H1 (cell line): Measurements from ENCODE around the gene NR4A2. TPM values are rescaled to one million over a fixed set of nuclear protein-coding genes. Genes with fewer than 3 reads are reported as not detected.

ENCODE experiments used
- CTCF ChIA-PET: fragments of 300-600 bp; sonication (Branson Sonifier 250); formaldehyde crosslinking; loops from one replicate; lab custom pipeline; 2021; ENCODE audit not compliant: partially characterized antibody; lab: Charles Lee
- POLR2A ChIA-PET: fragments of 300-600 bp; sonication (Branson Sonifier 250); formaldehyde crosslinking; loops from one replicate; lab custom pipeline; 2021; ENCODE audit warnings: inconsistent platforms; ENCODE audit not compliant: partially characterized antibody; lab: Charles Lee
- DNase-seq, 2 experiments: peaks; one replicate each; pipeline versions ENCODE4 v3.0.0 to v3.0.0-alpha.2; 2010 to 2022; ENCODE audit warnings: low spot score in 2 of 2, low read depth in 1 of 2, mixed read lengths in 1 of 2
- FAIRE-seq: peaks from 2 replicates; lab custom pipeline; 2011; peaks lifted over from hg19 to GRCh38; lab: Jason Lieb, UNC
- H2AFZ ChIP-seq: 2 replicates; pipeline ENCODE4 v1.8.1; 2012; ENCODE audit warnings: low read length, inconsistent platforms
- H2AK5ac ChIP-seq: 2 replicates; pipeline ENCODE4 v1.6.1; 2013; ENCODE audit warnings: low read depth, low read length
- H2BK120ac ChIP-seq: replicated peaks from 2 replicates; pipeline ENCODE3; 2013; ENCODE audit warnings: low read depth, low read length, inconsistent platforms
- H2BK12ac ChIP-seq: 2 replicates; pipeline ENCODE4 v1.6.1; 2013; ENCODE audit warnings: low read depth, low read length
- H2BK15ac ChIP-seq: 2 replicates; pipeline ENCODE4 v1.6.1; 2013; ENCODE audit warnings: low read length
- H2BK20ac ChIP-seq: 2 replicates; pipeline ENCODE4 v1.6.1; 2013; ENCODE audit warnings: low read length
- H2BK5ac ChIP-seq: 2 replicates; pipeline ENCODE4 v1.6.1; 2013; ENCODE audit warnings: low read depth, low read length
- H3K14ac ChIP-seq: 2 replicates; pipeline ENCODE4 v1.6.1; 2013; ENCODE audit warnings: inconsistent platforms; ENCODE audit not compliant: insufficient read length
- H3K18ac ChIP-seq: 2 replicates; pipeline ENCODE4 v1.6.1; 2013; ENCODE audit warnings: low read length; ENCODE audit errors: extremely low read depth
- H3K23ac ChIP-seq: 2 replicates; pipeline ENCODE4 v1.6.1; 2013; ENCODE audit warnings: inconsistent platforms; ENCODE audit not compliant: insufficient read length
- H3K23me2 ChIP-seq: 2 replicates; pipeline ENCODE4 v1.6.1; 2013; ENCODE audit warnings: low read depth, low read length
- H3K27ac ChIP-seq: 2 replicates; pipeline ENCODE4 v1.6.1; 2011; ENCODE audit warnings: low read depth, low read length, inconsistent platforms
- H3K27me3 ChIP-seq, 4 experiments: replicated peaks in 1 of 4; 1 replicate in 1 of 4; 2 replicates in 3 of 4; pipeline versions ENCODE4 v1.6.1 to v1.8.1; 2011 to 2013; ENCODE audit warnings: low read length in 3 of 4, mild to moderate bottlenecking in 3 of 4, inconsistent platforms in 2 of 4, mixed read lengths in 2 of 4, moderate library complexity in 1 of 4; ENCODE audit not compliant: control insufficient read depth in 3 of 4, insufficient read depth in 3 of 4; ENCODE audit errors: extremely low read depth in 1 of 4
- H3K36me3 ChIP-seq, 4 experiments: 2 replicates each; pipeline versions ENCODE4 v1.6.1 to v1.8.1; 2011 to 2013; ENCODE audit warnings: mild to moderate bottlenecking in 4 of 4, low read length in 3 of 4, moderate library complexity in 2 of 4, control low read depth in 1 of 4, inconsistent platforms in 1 of 4; ENCODE audit not compliant: insufficient read depth in 4 of 4, control insufficient read depth in 2 of 4
- H3K4ac ChIP-seq: replicated peaks from 2 replicates; pipeline ENCODE3; 2013; ENCODE audit warnings: low read length, low read depth, mixed read lengths, inconsistent platforms; ENCODE audit not compliant: insufficient read length
- H3K4me1 ChIP-seq, 4 experiments: replicated peaks in 1 of 4; 1 replicate in 1 of 4; 2 replicates in 3 of 4; pipeline versions ENCODE4 v1.6.1 to v1.8.1; 2011 to 2013; ENCODE audit warnings: low read length in 3 of 4, inconsistent platforms in 2 of 4, mixed read lengths in 1 of 4; ENCODE audit not compliant: insufficient read depth in 4 of 4, control insufficient read depth in 3 of 4
- H3K4me2 ChIP-seq, 2 experiments: 2 replicates each; pipeline versions ENCODE4 v1.6.1 to v1.8.1; 2011 to 2013; ENCODE audit warnings: low read depth in 2 of 2, low read length in 2 of 2, control low read depth in 1 of 2, inconsistent platforms in 1 of 2, mild to moderate bottlenecking in 1 of 2; ENCODE audit not compliant: insufficient read depth in 1 of 2
- H3K4me3 ChIP-seq, 4 experiments: fragments of 200-600, 300-600 bp in 1 of 4; sonication (generic), shearing (Covaris generic), sonication (Bioruptor Twin) in 1 of 4; 2 replicates each; pipeline versions ENCODE4 v1.5.1 to v1.8.1; 2011 to 2016; ENCODE audit warnings: low read length in 4 of 4, low read depth in 3 of 4, control low read depth in 2 of 4, inconsistent platforms in 2 of 4, mild to moderate bottlenecking in 2 of 4, mixed read lengths in 1 of 4, moderate library complexity in 1 of 4; ENCODE audit not compliant: insufficient read depth in 2 of 4; ENCODE audit errors: extremely low read depth in 1 of 4
- H3K56ac ChIP-seq: replicated peaks from 2 replicates; pipeline ENCODE3; 2013; ENCODE audit warnings: low read depth, mild to moderate bottlenecking, mixed read lengths, low read length, inconsistent platforms; ENCODE audit not compliant: insufficient read length
- H3K79me1 ChIP-seq: 2 replicates; pipeline ENCODE4 v1.6.1; 2013; ENCODE audit warnings: low read depth, low read length, control low read depth
- H3K79me2 ChIP-seq, 2 experiments: 2 replicates each; pipeline versions ENCODE4 v1.6.1 to v1.8.1; 2012 to 2013; ENCODE audit warnings: low read length in 2 of 2, mild to moderate bottlenecking in 2 of 2, inconsistent platforms in 1 of 2; ENCODE audit not compliant: insufficient read depth in 2 of 2, control insufficient read depth in 1 of 2
- H3K9ac ChIP-seq, 4 experiments: replicated peaks in 1 of 4; 1 replicate in 1 of 4; 2 replicates in 3 of 4; pipeline versions ENCODE4 v1.6.1 to v1.8.1; 2011 to 2013; ENCODE audit warnings: low read depth in 3 of 4, low read length in 3 of 4, control low read depth in 2 of 4, mild to moderate bottlenecking in 2 of 4, moderate library complexity in 2 of 4, inconsistent platforms in 1 of 4; ENCODE audit errors: extremely low read depth in 1 of 4
- H3K9me3 ChIP-seq, 2 experiments: 2 replicates each; pipeline versions ENCODE4 v1.6.1 to v1.8.1; 2012 to 2013; ENCODE audit warnings: mild to moderate bottlenecking in 2 of 2, moderate library complexity in 2 of 2, control low read depth in 1 of 2, inconsistent platforms in 1 of 2, low read depth in 1 of 2, low read length in 1 of 2, mixed read lengths in 1 of 2; ENCODE audit not compliant: insufficient read depth in 2 of 2
- H4K20me1 ChIP-seq, 2 experiments: replicated peaks in 1 of 2; 2 replicates each; pipeline versions ENCODE3 to v1.8.1; 2011 to 2013; ENCODE audit warnings: inconsistent platforms in 2 of 2, low read length in 2 of 2, mild to moderate bottlenecking in 1 of 2; ENCODE audit not compliant: insufficient read depth in 2 of 2, control insufficient read depth in 1 of 2
- H4K5ac ChIP-seq: 2 replicates; pipeline ENCODE4 v1.6.1; 2013; ENCODE audit warnings: low read length, low read depth, mixed read lengths, inconsistent platforms; ENCODE audit not compliant: insufficient read length
- H4K8ac ChIP-seq: 2 replicates; pipeline ENCODE4 v1.8.0; 2013; ENCODE audit warnings: mild to moderate bottlenecking, moderate library complexity, low read length, inconsistent platforms; ENCODE audit not compliant: insufficient read depth; ENCODE audit errors: extremely low read depth
- H4K91ac ChIP-seq: replicated peaks from 2 replicates; pipeline ENCODE3; 2013; ENCODE audit warnings: low read length, mixed read lengths, inconsistent platforms; ENCODE audit not compliant: insufficient read length
- CHD2 ChIP-seq: IDR thresholded peaks from 2 replicates; pipeline ENCODE4 v1.6.1; 2012; ENCODE audit warnings: low read length, improper control_type of control experiment
- JUND ChIP-seq: IDR thresholded peaks from 2 replicates; pipeline ENCODE4 v1.6.1; 2011; ENCODE audit warnings: mild to moderate bottlenecking, improper control_type of control experiment, low read length
- SUZ12 ChIP-seq: fragments of 200-600 bp; sonication (generic); IDR thresholded peaks from 2 replicates; pipeline ENCODE4 v1.6.1; 2012; ENCODE audit warnings: mild to moderate bottlenecking, inconsistent platforms, low read length, moderate library complexity, mixed read lengths
- WGBS, 2 experiments: shearing (Covaris generic) in 1 of 2; methylation state at CpG; one replicate each; pipeline versions ENCODE4 v1.1.6 to v1.1.7; 2013 to 2015; ENCODE audit warnings: low lambda C conversion rate in 2 of 2, mixed read lengths in 2 of 2, inconsistent platforms in 1 of 2, low coverage in 1 of 2, missing lambda C conversion rate in 1 of 2; ENCODE audit not compliant: insufficient replicate concordance in 2 of 2, insufficient coverage in 1 of 2, insufficient read length in 1 of 2; ENCODE audit errors: extremely low coverage in 1 of 2, missing lambda C conversion rate in 1 of 2; 5-methylcytosine and 5-hydroxymethylcytosine counted together
- polyA plus RNA-seq, 7 experiments: library from polyadenylated mRNA; depleted of rRNA in 3 of 7; stranded (reverse) in 5 of 7; unstranded in 2 of 7; fragments of >200 nt in 5 of 7; fragments of 200-250 nt in 2 of 7; gene quantifications; 1 replicate in 5 of 7; 2 replicates in 1 of 7; 4 replicates in 1 of 7; pipeline versions ENCODE4 v1.2.1 to v1.2.3, GENCODE V29; 2011 to 2013; ENCODE audit warnings: missing spikeins in 2 of 7, mixed read lengths in 2 of 7
- total RNA-seq: library from RNA; stranded (reverse); fragmentation: NEBNext Ultra II Directional; extraction: Animal tissue kit (Norgen Biotek cat#: 25700); gene quantifications from 2 replicates; pipeline ENCODE4 v1.2.1, GENCODE V29; 2021
- TF ChIP-seq, protein P1 (sequence below): IDR thresholded peaks from 2 replicates; pipeline ENCODE4 v1.6.1; 2012; ENCODE audit warnings: inconsistent platforms
- TF ChIP-seq, protein P2 (sequence below): IDR thresholded peaks from 2 replicates; pipeline ENCODE4 v1.6.1; 2012; ENCODE audit warnings: low read length, inconsistent platforms

NR4A2 gene
- total and polyA plus RNA-seq, 2 of the 8 experiments (the other 6 are each of a cell fraction or from before 2014, with no cell fraction given): 0.15 to 1.7 TPM

- H3K23ac ChIP-seq: no peak overlapping the region
- H3K56ac ChIP-seq: no peak overlapping the region
- H4K91ac ChIP-seq: no peak overlapping the region
- H2BK120ac ChIP-seq: no peak overlapping the region
- no peaks in the 10 kb centered on the region for H3K23me2 ChIP-seq
- H3K4ac ChIP-seq: no peak overlapping the region
- H3K79me1 ChIP-seq: no peaks in the 10 kb centered on the region
- ChIA-PET CTCF (interaction anchor here (1.0 kb wide), 1 partner anchor 973 kb away, joined by 3 read pairs; no protein-coding TSS in a partner anchor), POLR2A (no interaction called here)
- no peaks in the 10 kb centered on the region for H3K4me1 ChIP-seq
- H3K9ac ChIP-seq: no peak overlapping the region
- H3K27me3 ChIP-seq: no peaks in the 10 kb centered on the region
- no peak overlapping the region for H2AK5ac ChIP-seq
- FAIRE-seq (no peak), DNase-seq (no peak)
- no peak overlapping the region for H3K18ac ChIP-seq
- TF ChIP-seq, protein P1, sequence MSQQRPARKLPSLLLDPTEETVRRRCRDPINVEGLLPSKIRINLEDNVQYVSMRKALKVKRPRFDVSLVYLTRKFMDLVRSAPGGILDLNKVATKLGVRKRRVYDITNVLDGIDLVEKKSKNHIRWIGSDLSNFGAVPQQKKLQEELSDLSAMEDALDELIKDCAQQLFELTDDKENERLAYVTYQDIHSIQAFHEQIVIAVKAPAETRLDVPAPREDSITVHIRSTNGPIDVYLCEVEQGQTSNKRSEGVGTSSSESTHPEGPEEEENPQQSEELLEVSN: no peak
- TF ChIP-seq, protein P2, sequence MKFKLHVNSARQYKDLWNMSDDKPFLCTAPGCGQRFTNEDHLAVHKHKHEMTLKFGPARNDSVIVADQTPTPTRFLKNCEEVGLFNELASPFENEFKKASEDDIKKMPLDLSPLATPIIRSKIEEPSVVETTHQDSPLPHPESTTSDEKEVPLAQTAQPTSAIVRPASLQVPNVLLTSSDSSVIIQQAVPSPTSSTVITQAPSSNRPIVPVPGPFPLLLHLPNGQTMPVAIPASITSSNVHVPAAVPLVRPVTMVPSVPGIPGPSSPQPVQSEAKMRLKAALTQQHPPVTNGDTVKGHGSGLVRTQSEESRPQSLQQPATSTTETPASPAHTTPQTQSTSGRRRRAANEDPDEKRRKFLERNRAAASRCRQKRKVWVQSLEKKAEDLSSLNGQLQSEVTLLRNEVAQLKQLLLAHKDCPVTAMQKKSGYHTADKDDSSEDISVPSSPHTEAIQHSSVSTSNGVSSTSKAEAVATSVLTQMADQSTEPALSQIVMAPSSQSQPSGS: no peak
- TF ChIP-seq SUZ12: no peak
- no peak for TF ChIP-seq JUND
- TF ChIP-seq CHD2: no peak
- no peak overlapping the region for H3K27ac ChIP-seq
- no peaks in the 10 kb centered on the region for H3K79me2 ChIP-seq
- H4K5ac ChIP-seq: no peak overlapping the region
- no peaks in the 10 kb centered on the region for H4K20me1 ChIP-seq
- H4K8ac ChIP-seq: no peak overlapping the region
- no peak overlapping the region for H3K14ac ChIP-seq
- H2AFZ ChIP-seq: no peak overlapping the region
- H3K9me3 ChIP-seq: no peaks in the 10 kb centered on the region; a peak in 1 of 4 replicates
- no peak overlapping the region for H3K4me2 ChIP-seq
- no peak overlapping the region for H2BK12ac ChIP-seq
- WGBS, 2 experiments: 85% methylated on average over 7 of the region's 7 CpGs; no CpG with 5 or more reads in 1 of the 2 experiments
- no peak overlapping the region for H3K4me3 ChIP-seq
- H3K36me3 ChIP-seq: no peaks in the 10 kb centered on the region
- no peak overlapping the region for H2BK5ac ChIP-seq
- no peak overlapping the region for H2BK15ac ChIP-seq
- no peak overlapping the region for H2BK20ac ChIP-seq
Observed at GRCh38 chr2:156350374-156351142, 18.0 kb upstream of the NR4A2 start.
